Osteocyte (in vitro differentiated cells): Measurements from ENCODE around the gene ANKUB1. TPM values are rescaled to one million over a fixed set of nuclear protein-coding genes. Genes with fewer than 3 reads are reported as not detected.

Source experiments
- DNase-seq: peaks from one replicate; pipeline ENCODE4 v3.0.0; 2021; ENCODE audit warnings: mixed read lengths; ENCODE audit not compliant: unreplicated experiment; ENCODE audit errors: extremely low spot score
- H3K27ac Mint-ChIP-seq: one replicate; pipeline ENCODE4 v1.8.0; 2021; ENCODE audit warnings: mild to moderate bottlenecking, mixed read lengths; ENCODE audit not compliant: unreplicated experiment
- H3K27me3 Mint-ChIP-seq: one replicate; pipeline ENCODE4 v1.8.0; 2021; ENCODE audit warnings: mixed read lengths; ENCODE audit not compliant: unreplicated experiment
- H3K36me3 Mint-ChIP-seq: one replicate; pipeline ENCODE4 v1.8.0; 2021; ENCODE audit warnings: mixed read lengths; ENCODE audit not compliant: unreplicated experiment
- H3K4me1 Mint-ChIP-seq: one replicate; pipeline ENCODE4 v1.8.0; 2021; ENCODE audit warnings: mixed read lengths; ENCODE audit not compliant: unreplicated experiment
- H3K4me3 Mint-ChIP-seq: one replicate; pipeline ENCODE4 v1.8.0; 2021; ENCODE audit warnings: mild to moderate bottlenecking, moderate library complexity, mixed read lengths; ENCODE audit not compliant: unreplicated experiment
- H3K9me3 Mint-ChIP-seq: one replicate; pipeline ENCODE4 v1.8.0; 2021; ENCODE audit warnings: mixed read lengths; ENCODE audit not compliant: unreplicated experiment
- total RNA-seq: library from RNA; stranded (reverse); gene quantifications from 2 replicates; pipeline ENCODE4 v1.2.1, GENCODE V29; 2021
- TF ChIP-seq, protein P1 (sequence below): fragments of 200-600 bp; sonication (generic); IDR thresholded peaks from 2 replicates; pipeline ENCODE4 v1.5.0; 2021; ENCODE audit warnings: antibody characterized with exemption, mild to moderate bottlenecking, moderate library complexity

The ANKUB1 gene
- total RNA-seq, 1 donor from 2014 or later: not detected

- H3K36me3 Mint-ChIP-seq: no peaks in the 10 kb centered on the region
- H3K4me1 Mint-ChIP-seq: no peaks in the 10 kb centered on the region
- H3K9me3 Mint-ChIP-seq: no peaks in the 10 kb centered on the region
- TF ChIP-seq, protein P1, sequence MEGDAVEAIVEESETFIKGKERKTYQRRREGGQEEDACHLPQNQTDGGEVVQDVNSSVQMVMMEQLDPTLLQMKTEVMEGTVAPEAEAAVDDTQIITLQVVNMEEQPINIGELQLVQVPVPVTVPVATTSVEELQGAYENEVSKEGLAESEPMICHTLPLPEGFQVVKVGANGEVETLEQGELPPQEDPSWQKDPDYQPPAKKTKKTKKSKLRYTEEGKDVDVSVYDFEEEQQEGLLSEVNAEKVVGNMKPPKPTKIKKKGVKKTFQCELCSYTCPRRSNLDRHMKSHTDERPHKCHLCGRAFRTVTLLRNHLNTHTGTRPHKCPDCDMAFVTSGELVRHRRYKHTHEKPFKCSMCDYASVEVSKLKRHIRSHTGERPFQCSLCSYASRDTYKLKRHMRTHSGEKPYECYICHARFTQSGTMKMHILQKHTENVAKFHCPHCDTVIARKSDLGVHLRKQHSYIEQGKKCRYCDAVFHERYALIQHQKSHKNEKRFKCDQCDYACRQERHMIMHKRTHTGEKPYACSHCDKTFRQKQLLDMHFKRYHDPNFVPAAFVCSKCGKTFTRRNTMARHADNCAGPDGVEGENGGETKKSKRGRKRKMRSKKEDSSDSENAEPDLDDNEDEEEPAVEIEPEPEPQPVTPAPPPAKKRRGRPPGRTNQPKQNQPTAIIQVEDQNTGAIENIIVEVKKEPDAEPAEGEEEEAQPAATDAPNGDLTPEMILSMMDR: peak; percentile 72
- no peak overlapping the region for H3K4me3 Mint-ChIP-seq
- no peak for DNase-seq
- H3K27me3 Mint-ChIP-seq: peaks cover 38% of the 10 kb centered on the region
- no peak overlapping the region for H3K27ac Mint-ChIP-seq
These were observed 26.5 kb downstream of the ANKUB1 start for GRCh38 chr3:149765762-149766334.

GRCh38 chr3:149764302-149764701 is 28.1 kb downstream of the ANKUB1 start:
- TF ChIP-seq, protein P1: no peak
- no peaks in the 10 kb centered on the region for H3K9me3 Mint-ChIP-seq
- no peak overlapping the region for H3K27ac Mint-ChIP-seq
- H3K4me3 Mint-ChIP-seq: no peak overlapping the region
- no peak for DNase-seq
- peaks cover 40% of the 10 kb centered on the region for H3K27me3 Mint-ChIP-seq
- H3K4me1 Mint-ChIP-seq: no peaks in the 10 kb centered on the region
- no peaks in the 10 kb centered on the region for H3K36me3 Mint-ChIP-seq

DNA sequence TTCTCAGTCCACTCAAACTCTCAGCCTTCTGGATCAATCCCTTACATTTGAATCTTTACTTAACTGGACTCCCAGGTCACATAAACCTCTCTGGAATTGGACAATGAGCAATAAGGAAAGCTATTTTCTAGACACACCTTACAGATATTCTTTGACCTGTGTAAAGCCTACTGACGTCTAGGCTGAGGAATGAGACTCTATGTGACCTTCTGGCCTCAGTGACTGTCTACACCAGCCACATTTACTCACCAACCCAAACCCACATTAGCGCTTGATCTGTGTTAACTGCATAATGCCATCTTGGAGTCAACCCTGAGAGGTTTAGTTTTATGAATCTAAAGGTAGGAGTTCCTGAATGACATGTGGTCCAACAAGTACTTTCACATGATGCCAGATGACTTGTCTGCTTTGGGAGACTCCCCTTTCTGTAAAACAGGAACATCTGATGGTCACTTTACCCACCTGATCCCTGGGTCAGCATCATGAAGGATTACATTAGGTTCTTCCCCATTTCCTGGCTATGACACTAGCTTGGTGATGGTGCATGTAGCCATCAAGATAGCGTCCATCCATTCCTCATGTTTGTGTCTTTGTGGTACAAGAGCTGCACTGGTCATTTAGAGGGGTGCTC is 28.7 kb downstream of the ANKUB1 start:
- TF ChIP-seq, protein P1: no peak
- Mint-ChIP-seq H3K4me3 (no peak overlapping the region), H3K9me3 (no peaks in the 10 kb centered on the region), H3K36me3 (no peaks in the 10 kb centered on the region), H3K4me1 (no peaks in the 10 kb centered on the region), H3K27ac (no peak overlapping the region), H3K27me3 (peaks cover 42% of the 10 kb centered on the region)
- DNase-seq: no peak

GRCh38 chr3:149753717-149754116 is 38.6 kb downstream of the ANKUB1 start:
- H3K36me3 Mint-ChIP-seq: peaks cover 9% of the 10 kb centered on the region
- TF ChIP-seq, protein P1: no peak
- H3K4me3 Mint-ChIP-seq: peak overlapping the region; percentile 38
- no peaks in the 10 kb centered on the region for H3K9me3 Mint-ChIP-seq
- peaks cover 19% of the 10 kb centered on the region for H3K4me1 Mint-ChIP-seq
- H3K27ac Mint-ChIP-seq: no peak overlapping the region
- DNase-seq: no peak
- peaks cover 33% of the 10 kb centered on the region for H3K27me3 Mint-ChIP-seq

- peak overlapping the region; percentile 92 for H3K27ac Mint-ChIP-seq
- peak overlapping the region; percentile 93 for H3K4me3 Mint-ChIP-seq
- H3K9me3 Mint-ChIP-seq: no peaks in the 10 kb centered on the region
- DNase-seq: no peak
- peaks cover 19% of the 10 kb centered on the region for H3K36me3 Mint-ChIP-seq
- TF ChIP-seq, protein P1: no peak
- peaks cover 27% of the 10 kb centered on the region for H3K27me3 Mint-ChIP-seq
- peaks cover 19% of the 10 kb centered on the region for H3K4me1 Mint-ChIP-seq
These were observed 39.6 kb downstream of the ANKUB1 start for GRCh38 chr3:149752788-149753136.
